GM19099 (cell line): ENCODE measurements around the gene EPHB2.

ENCODE experiments used
- POLR2A ChIP-seq: IDR thresholded peaks from 3 replicates; pipeline ENCODE4 v1.6.1; 2011; ENCODE audit warnings: low read depth; ENCODE audit not compliant: insufficient read length; ENCODE audit errors: extremely low read depth

The EPHB2 gene

GRCh38 chr1:22818061-22818770 is 107.6 kb downstream of the EPHB2 start:
- no peak for TF ChIP-seq POLR2A

- TF ChIP-seq POLR2A, result no peak
Measured at GRCh38 chr1:22819361-22819760, 108.7 kb downstream of the EPHB2 start.

GRCh38 chr1:22821027-22821426 is 110.4 kb downstream of the EPHB2 start:
- no peak for TF ChIP-seq POLR2A

- no peak for TF ChIP-seq POLR2A
Measured at GRCh38 chr1:22822371-22822770, 111.7 kb downstream of the EPHB2 start.

- TF ChIP-seq POLR2A, result no peak
Measured at GRCh38 chr1:22824466-22824865, 113.8 kb downstream of the EPHB2 start.

GRCh38 chr1:22824975-22825374 is 114.3 kb downstream of the EPHB2 start:
- no peak for TF ChIP-seq POLR2A

GRCh38 chr1:22825486-22826189 is 115.0 kb downstream of the EPHB2 start:
- TF ChIP-seq POLR2A, result no peak

GRCh38 chr1:22826604-22827580 is 116.3 kb downstream of the EPHB2 start:
- TF ChIP-seq POLR2A, result no peak

GRCh38 chr1:22827666-22828483 is 117.2 kb downstream of the EPHB2 start:
- TF ChIP-seq POLR2A, result no peak

- TF ChIP-seq POLR2A, result no peak
Measured at GRCh38 chr1:22828484-22829308, 118.1 kb downstream of the EPHB2 start.

GRCh38 chr1:22829309-22829989 is 118.8 kb downstream of the EPHB2 start:
- TF ChIP-seq POLR2A, result no peak

- TF ChIP-seq POLR2A, result no peak
Measured at GRCh38 chr1:22830041-22830566, 119.5 kb downstream of the EPHB2 start.

GRCh38 chr1:22830757-22831340 is 120.2 kb downstream of the EPHB2 start:
- no peak for TF ChIP-seq POLR2A
